NB4 (cell line): ENCODE results near the gene IL25.

ENCODE experiments used
- DNase-seq: peaks from one replicate; pipeline ENCODE4 v3.0.0; 2010; ENCODE audit warnings: low read depth
- H3K4me3 ChIP-seq: one replicate; pipeline ENCODE4 v1.5.1; 2011; ENCODE audit warnings: mild to moderate bottlenecking, low read depth, low read length, moderate library complexity
- CTCF ChIP-seq: IDR thresholded peaks from one replicate; pipeline ENCODE4 v1.5.1; 2012; ENCODE audit warnings: low read depth, low read length
- MYC ChIP-seq: IDR thresholded peaks from 2 replicates; pipeline ENCODE4 v1.6.1; 2011; ENCODE audit warnings: low read depth, low read length
- POLR2A ChIP-seq: IDR thresholded peaks from 2 replicates; pipeline ENCODE4 v1.6.1; 2011; ENCODE audit warnings: mild to moderate bottlenecking; ENCODE audit not compliant: insufficient read length; ENCODE audit errors: extremely low read depth
- TF ChIP-seq, protein P1 (sequence below): IDR thresholded peaks from 2 replicates; pipeline ENCODE4 v1.6.1; 2011; ENCODE audit warnings: low read depth, low read length

Gene IL25

DNA sequence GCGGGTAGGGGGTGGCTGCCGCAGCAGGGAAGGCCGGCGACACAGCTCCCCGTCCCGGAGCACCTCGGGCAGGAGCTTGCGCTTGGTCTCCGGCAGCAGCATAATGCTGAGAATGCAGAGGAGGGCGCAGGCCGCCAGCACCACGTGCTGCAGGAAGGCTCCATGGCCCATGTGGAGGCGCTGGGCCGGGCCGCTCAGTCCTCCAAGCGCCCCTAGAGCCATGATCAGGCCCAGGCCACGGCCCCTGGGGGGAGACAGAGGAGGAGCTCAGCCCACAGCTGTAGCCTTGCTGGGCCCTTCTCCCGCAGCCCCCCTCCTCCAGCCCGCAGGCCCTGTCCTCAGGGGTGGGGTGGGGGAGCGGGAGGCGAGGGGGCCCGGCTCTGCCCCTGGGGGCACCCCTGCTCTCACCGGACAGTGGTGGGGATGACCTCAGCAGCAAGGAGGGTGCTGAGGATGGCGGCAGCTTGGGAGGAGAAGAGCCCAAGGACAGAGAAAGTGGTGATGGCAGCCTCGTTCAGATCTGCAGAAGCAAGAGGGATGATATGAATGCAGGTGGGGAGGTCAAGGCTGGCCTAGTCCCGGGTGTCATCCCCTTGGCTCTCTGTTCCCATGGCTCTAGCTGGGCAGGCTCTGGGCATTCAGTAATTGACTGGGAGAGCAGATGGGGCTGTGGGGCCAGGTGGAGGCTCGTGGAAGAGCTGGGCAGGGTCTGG lies 25.8 kb upstream of the IL25 start:
- no peak overlapping the region for H3K4me3 ChIP-seq
- DNase-seq, result no peak
- TF ChIP-seq CTCF (no peak), POLR2A (no peak), MYC (no peak)
- TF ChIP-seq, protein P1, sequence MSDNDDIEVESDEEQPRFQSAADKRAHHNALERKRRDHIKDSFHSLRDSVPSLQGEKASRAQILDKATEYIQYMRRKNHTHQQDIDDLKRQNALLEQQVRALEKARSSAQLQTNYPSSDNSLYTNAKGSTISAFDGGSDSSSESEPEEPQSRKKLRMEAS, result no peak

DNA sequence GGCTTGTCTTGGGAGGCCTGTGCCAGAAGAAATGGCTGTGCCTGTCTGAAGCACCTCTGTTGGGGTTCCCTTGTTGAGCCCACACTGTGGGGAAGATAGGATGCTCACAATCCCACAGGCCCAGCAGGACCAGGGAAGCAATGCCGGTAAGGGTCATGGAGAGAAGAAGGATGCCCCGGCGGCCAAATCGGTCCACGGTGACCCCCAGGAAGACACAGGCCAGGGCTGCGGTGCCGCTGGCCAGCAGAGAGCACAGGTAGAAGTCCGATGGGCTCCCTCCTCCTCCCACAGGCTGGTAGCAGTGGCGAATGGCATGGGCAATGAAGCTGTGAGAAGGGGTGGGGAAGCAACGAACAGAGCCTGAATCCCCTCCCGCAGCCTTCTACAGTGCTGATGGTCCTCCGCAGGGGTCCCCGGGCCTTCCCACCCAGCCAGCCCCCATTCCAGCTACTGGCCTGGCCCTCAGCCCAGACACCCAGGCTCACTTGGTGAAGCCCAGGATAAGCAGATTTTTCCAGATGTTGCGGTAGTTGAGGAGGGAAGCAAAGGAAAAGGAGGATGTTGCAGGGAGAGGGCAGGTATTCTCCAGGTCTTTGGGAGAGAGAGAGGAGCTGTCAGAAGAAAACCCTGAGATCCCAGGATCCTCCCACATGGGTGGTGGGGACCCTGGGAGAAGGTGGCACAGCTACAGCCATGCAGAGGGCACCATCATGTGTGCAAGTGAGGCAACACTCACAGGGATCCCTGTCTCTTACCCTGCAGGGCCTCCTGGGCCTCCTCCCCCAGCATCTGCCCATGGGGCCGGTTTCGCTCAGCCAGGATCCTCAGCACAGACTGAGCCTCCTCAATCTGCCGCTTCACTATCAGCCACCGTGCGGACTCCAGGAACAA lies 25.0 kb upstream of the IL25 start:
- TF ChIP-seq CTCF, result no peak
- TF ChIP-seq, protein P1, result no peak
- TF ChIP-seq POLR2A, result no peak
- H3K4me3 ChIP-seq, result no peak overlapping the region
- no peak for DNase-seq

GRCh38 chr14:23348297-23348655 lies 24.3 kb upstream of the IL25 start:
- no peak for TF ChIP-seq CTCF
- TF ChIP-seq POLR2A, result no peak
- no peak for TF ChIP-seq MYC
- no peak for DNase-seq
- no peak overlapping the region for H3K4me3 ChIP-seq

GRCh38 chr14:23349156-23349845 lies 23.3 kb upstream of the IL25 start:
- H3K4me3 ChIP-seq, result no peak overlapping the region
- TF ChIP-seq CTCF, result no peak
- TF ChIP-seq POLR2A, result no peak
- no peak for TF ChIP-seq MYC
- TF ChIP-seq, protein P1, result no peak
- no peak for DNase-seq

- H3K4me3 ChIP-seq, result no peak overlapping the region
- TF ChIP-seq POLR2A, result no peak
- TF ChIP-seq CTCF, result no peak
- no peak for TF ChIP-seq MYC
- TF ChIP-seq, protein P1, result no peak
- DNase-seq, result no peak
These were observed 20.7 kb upstream of the IL25 start for GRCh38 chr14:23351681-23352505.
